Left ventricle myocardium inferior (tissue), 1 donor: Measurements from ENCODE around the gene ZSCAN10. TPM values are rescaled to one million over a fixed set of nuclear protein-coding genes. Genes with fewer than 3 reads are reported as not detected.
A peak's percentile ranks its signal among the peaks of the same experiment; 100 is the strongest.
"Not testable (repeated sequence)": the region's sequence is repeated elsewhere in the genome, so short reads cannot be mapped to it uniquely, and the experiment has no call there.

Experiments
- DNase-seq: peaks from one replicate; pipeline ENCODE4 v3.0.0-alpha.2; 2020
- H3K27ac ChIP-seq: fragments of 200-600 bp; replicated peaks from 2 replicates; pipeline ENCODE4 v1.8.0; 2021
- H3K27me3 ChIP-seq: fragments of 200-600 bp; 2 replicates; pipeline ENCODE4 v1.8.0; 2021; ENCODE audit warnings: low read depth
- H3K36me3 ChIP-seq: fragments of 200-600 bp; 2 replicates; pipeline ENCODE4 v1.8.0; 2021
- H3K4me1 ChIP-seq: fragments of 200-600 bp; 2 replicates; pipeline ENCODE4 v1.8.0; 2021
- H3K4me3 ChIP-seq: fragments of 200-600 bp; 2 replicates; pipeline ENCODE4 v1.8.0; 2021; ENCODE audit warnings: mild to moderate bottlenecking, moderate library complexity
- H3K9me3 ChIP-seq: fragments of 200-600 bp; replicated peaks from 2 replicates; pipeline ENCODE4 v1.8.0; 2021
- intact Hi-C: fragments of 100-400 bp; cut with micrococcal nuclease; formaldehyde crosslinking; loops from one replicate; pipeline ENCODE4 v1.11.0; 2022
- total RNA-seq: library from RNA; stranded (reverse); fragmentation: NEBNext Ultra II Directional; extraction: Animal tissue kit (Norgen Biotek cat#: 25700); gene quantifications from one replicate; pipeline ENCODE4 v1.2.1, GENCODE V29; 2021
- TF ChIP-seq, protein P1 (sequence below): fragments of 200-600 bp; IDR thresholded peaks from 2 replicates; pipeline ENCODE4 v1.8.0; 2021; ENCODE audit warnings: antibody characterized with exemption, mild to moderate bottlenecking, borderline replicate concordance
- donor health status: DM: no; HTN: yes; CAD: no; lungs with severe emphysema.

The ZSCAN10 gene
- total RNA-seq, 1 donor from 2014 or later: not detected

DNA sequence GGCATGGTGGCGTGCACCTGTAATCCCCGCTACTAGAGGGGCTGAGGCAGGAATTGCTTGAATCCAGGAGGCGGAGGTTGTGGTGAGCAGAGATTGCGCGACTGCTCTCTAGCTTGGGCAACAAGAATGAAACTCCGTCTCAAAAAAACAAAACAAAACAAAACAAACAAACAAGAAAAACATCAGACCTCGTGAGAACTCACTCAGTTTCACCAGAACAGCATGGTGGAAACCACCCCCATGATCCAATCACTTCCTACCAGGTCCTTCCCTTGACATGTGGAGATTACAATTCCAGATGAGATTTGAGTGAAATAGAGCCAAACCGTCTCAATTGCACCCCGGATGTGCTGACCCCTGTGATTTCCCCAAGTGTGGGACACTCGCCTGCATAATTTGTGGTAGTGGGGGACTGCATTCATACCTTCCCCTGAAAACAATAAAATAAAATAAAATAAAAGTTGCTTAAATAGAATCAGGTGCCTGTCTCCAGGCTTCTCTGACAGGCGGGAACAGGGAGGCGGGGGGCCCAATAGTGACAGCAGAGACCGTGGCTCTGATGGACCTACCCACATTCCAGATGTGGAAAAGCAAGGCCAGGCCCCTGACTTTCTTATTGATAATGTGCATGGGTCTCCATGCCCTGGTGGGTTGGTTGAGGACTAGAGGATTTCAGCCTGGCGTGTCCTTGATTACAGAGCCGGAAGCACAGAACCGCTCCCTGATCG is 13.1 kb downstream of the ZSCAN10 start:
- Histone ChIP-seq H3K27me3 (peaks cover 3% of the 10 kb centered on the region), H3K9me3 (no peaks in the 10 kb centered on the region), H3K4me3 (peak overlapping the region; percentile 63), H3K36me3 (no peaks in the 10 kb centered on the region), H3K4me1 (peaks cover 32% of the 10 kb centered on the region), H3K27ac (peak overlapping the region; percentile 92)
- no peak for DNase-seq
- intact Hi-C loops: no loop called here
- TF ChIP-seq, protein P1, sequence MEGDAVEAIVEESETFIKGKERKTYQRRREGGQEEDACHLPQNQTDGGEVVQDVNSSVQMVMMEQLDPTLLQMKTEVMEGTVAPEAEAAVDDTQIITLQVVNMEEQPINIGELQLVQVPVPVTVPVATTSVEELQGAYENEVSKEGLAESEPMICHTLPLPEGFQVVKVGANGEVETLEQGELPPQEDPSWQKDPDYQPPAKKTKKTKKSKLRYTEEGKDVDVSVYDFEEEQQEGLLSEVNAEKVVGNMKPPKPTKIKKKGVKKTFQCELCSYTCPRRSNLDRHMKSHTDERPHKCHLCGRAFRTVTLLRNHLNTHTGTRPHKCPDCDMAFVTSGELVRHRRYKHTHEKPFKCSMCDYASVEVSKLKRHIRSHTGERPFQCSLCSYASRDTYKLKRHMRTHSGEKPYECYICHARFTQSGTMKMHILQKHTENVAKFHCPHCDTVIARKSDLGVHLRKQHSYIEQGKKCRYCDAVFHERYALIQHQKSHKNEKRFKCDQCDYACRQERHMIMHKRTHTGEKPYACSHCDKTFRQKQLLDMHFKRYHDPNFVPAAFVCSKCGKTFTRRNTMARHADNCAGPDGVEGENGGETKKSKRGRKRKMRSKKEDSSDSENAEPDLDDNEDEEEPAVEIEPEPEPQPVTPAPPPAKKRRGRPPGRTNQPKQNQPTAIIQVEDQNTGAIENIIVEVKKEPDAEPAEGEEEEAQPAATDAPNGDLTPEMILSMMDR: no peak

GRCh38 chr16:3084969-3085670 is 14.0 kb downstream of the ZSCAN10 start:
- TF ChIP-seq, protein P1: no peak
- H3K4me3 ChIP-seq: peak overlapping the region; percentile 63
- peaks cover 32% of the 10 kb centered on the region for H3K4me1 ChIP-seq
- intact Hi-C loops: no loop called here
- no peak for DNase-seq
- no peaks in the 10 kb centered on the region for H3K36me3 ChIP-seq
- H3K27me3 ChIP-seq: no peaks in the 10 kb centered on the region
- peak overlapping the region; percentile 92 for H3K27ac ChIP-seq
- H3K9me3 ChIP-seq: no peaks in the 10 kb centered on the region

GRCh38 chr16:3084491-3084890 is 14.6 kb downstream of the ZSCAN10 start:
- intact Hi-C loops: no loop called here

GRCh38 chr16:3083408-3083807 is 15.7 kb downstream of the ZSCAN10 start:
- H3K4me3 ChIP-seq, H3K27ac ChIP-seq, H3K27me3 ChIP-seq, H3K36me3 ChIP-seq, intact Hi-C loops, H3K9me3 ChIP-seq, DNase-seq: not testable (repeated sequence)
- peaks cover 31% of the 10 kb centered on the region for H3K4me1 ChIP-seq

More at GRCh38 chr16:3084491-3084890, 14.6 kb downstream of the ZSCAN10 start:
- TF ChIP-seq, protein P1: no peak
- DNase-seq: no peak
- Histone ChIP-seq H3K4me1 (peaks cover 32% of the 10 kb centered on the region), H3K27me3 (no peaks in the 10 kb centered on the region), H3K36me3 (no peaks in the 10 kb centered on the region), H3K27ac (no peak overlapping the region), H3K9me3 (no peaks in the 10 kb centered on the region), H3K4me3 (no peak overlapping the region)

GRCh38 chr16:3081957-3082356 is 17.1 kb downstream of the ZSCAN10 start:
- intact Hi-C loops, H3K27me3 ChIP-seq, H3K9me3 ChIP-seq, H3K27ac ChIP-seq, DNase-seq, H3K4me3 ChIP-seq, H3K36me3 ChIP-seq: not testable (repeated sequence)
- peaks cover 17% of the 10 kb centered on the region for H3K4me1 ChIP-seq

- no peaks in the 10 kb centered on the region for H3K27me3 ChIP-seq
- no peak overlapping the region for H3K27ac ChIP-seq
- no peaks in the 10 kb centered on the region for H3K9me3 ChIP-seq
- H3K4me1 ChIP-seq: peaks cover 9% of the 10 kb centered on the region
- no peak for DNase-seq
- intact Hi-C loops: no loop called here
- peaks cover 3% of the 10 kb centered on the region for H3K36me3 ChIP-seq
- no peak overlapping the region for H3K4me3 ChIP-seq
- TF ChIP-seq, protein P1: no peak
Measured at GRCh38 chr16:3080024-3080423, 19.1 kb downstream of the ZSCAN10 start.
